ENCODE data around the gene PPP2R2C. TPM values are rescaled to one million over a fixed set of nuclear protein-coding genes. Genes with fewer than 3 reads are reported as not detected.

The PPP2R2C gene
- total RNA-seq, 4 donors from 2014 or later: 0.47 to 4.6 (median 1.0) TPM

DNA sequence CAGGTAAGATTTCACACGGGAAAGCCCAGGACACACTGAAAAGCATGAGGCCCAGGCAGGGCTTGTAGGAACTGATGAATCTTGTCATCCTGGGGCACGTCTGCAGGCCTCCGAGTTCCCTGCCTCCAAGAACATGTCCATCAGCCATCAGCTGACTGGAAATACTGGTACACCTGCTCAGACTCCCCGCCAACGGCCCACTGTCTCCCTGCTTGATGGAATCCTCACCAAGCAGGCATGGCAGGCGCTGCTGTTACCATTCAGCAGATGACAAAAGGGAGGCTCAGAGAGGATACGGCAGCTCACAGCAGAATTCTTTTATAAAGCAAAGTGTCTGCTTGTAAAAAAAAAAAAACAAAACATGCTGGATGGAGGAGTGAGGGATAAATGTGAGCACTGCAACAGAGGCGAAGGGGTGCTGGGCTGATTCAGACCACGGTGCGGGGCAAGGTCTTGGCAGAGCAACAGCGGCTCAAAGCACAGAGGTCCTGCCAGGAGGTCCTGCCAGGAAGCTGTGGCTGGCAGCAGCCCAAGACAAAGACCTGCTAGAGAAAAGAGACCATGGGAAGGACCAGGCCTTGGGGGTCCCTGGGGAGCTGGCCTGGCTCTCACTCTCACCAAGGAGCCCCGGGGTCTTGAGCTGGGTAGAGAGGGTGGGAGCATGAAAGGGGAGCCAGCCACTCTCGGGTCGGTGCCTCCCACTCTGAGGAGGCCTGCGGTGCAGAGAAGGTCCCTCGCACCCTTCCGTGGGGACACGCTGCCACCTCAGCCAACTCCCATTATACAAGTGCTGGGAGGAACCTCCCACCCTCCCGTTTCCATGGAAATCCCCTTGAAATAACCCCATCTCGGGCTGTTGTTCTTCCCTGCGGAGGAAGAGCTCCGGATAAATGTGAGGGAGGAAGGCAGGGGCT lies 25.6 kb downstream of the PPP2R2C start:
- 8 to 23% methylated on average over 9 to 10 of the region's 22 CpGs for WGBS, 2 donors (ENCODE audit: low coverage in 1 of 2)
- no peak for ATAC-seq

GRCh38 chr4:6446130-6446482 lies 26.3 kb downstream of the PPP2R2C start:
- TF ChIP-seq EP300 (IDR thresholded peaks at IDR 0.05) (no peak), CTCF (IDR thresholded peaks at IDR 0.05) (no peak), POLR2AphosphoS5 (IDR thresholded peaks at IDR 0.05) (no peak), POLR2A (IDR thresholded peaks at IDR 0.05) (no peak)
- 86% methylated on average over 13 of the region's 14 CpGs; no CpG with 5 or more reads in 1 of the 2 donors for WGBS, 2 donors (ENCODE audit: low coverage in 1 of 2)
- no peak overlapping the region for H3K27ac ChIP-seq
- H3K4me1 ChIP-seq: peaks cover 0 to 12% (median 0%) of the 10 kb centered on the region in 3 donors
- H3K27me3 ChIP-seq: peaks cover 94% of the 10 kb centered on the region
- ATAC-seq: no peak
- no peak overlapping the region for H3K4me3 ChIP-seq
- no peaks in the 10 kb centered on the region for H3K9me3 ChIP-seq
- H3K36me3 ChIP-seq: no peaks in the 10 kb centered on the region

More for the DNA sequence above, 25.6 kb downstream of the PPP2R2C start:
- TF ChIP-seq POLR2A (IDR thresholded peaks at IDR 0.05) (no peak), POLR2AphosphoS5 (IDR thresholded peaks at IDR 0.05) (no peak), CTCF (IDR thresholded peaks at IDR 0.05) (no peak), EP300 (IDR thresholded peaks at IDR 0.05) (no peak)
- H3K4me1 ChIP-seq: peaks cover 0 to 12% (median 0%) of the 10 kb centered on the region in 3 donors
- no peak overlapping the region for H3K27ac ChIP-seq
- H3K36me3 ChIP-seq: no peaks in the 10 kb centered on the region
- no peaks in the 10 kb centered on the region for H3K9me3 ChIP-seq
- H3K4me3 ChIP-seq: no peak overlapping the region
- H3K27me3 ChIP-seq: peaks cover 89% of the 10 kb centered on the region

- H3K27ac ChIP-seq: no peak overlapping the region
- ATAC-seq: no peak
- peaks cover 0 to 12% (median 0%) of the 10 kb centered on the region in 3 donors for H3K4me1 ChIP-seq
- no peaks in the 10 kb centered on the region for H3K9me3 ChIP-seq
- no peaks in the 10 kb centered on the region for H3K36me3 ChIP-seq
- TF ChIP-seq POLR2AphosphoS5 (IDR thresholded peaks at IDR 0.05) (no peak), CTCF (IDR thresholded peaks at IDR 0.05) (no peak), EP300 (IDR thresholded peaks at IDR 0.05) (no peak), POLR2A (IDR thresholded peaks at IDR 0.05) (no peak)
- 73 to 83% methylated on average over 2 to 3 of the region's 5 CpGs for WGBS, 2 donors (ENCODE audit: low coverage in 1 of 2)
- H3K27me3 ChIP-seq: peaks cover 94% of the 10 kb centered on the region
- no peak overlapping the region for H3K4me3 ChIP-seq
Observed at GRCh38 chr4:6445403-6446129, 26.8 kb downstream of the PPP2R2C start.

DNA sequence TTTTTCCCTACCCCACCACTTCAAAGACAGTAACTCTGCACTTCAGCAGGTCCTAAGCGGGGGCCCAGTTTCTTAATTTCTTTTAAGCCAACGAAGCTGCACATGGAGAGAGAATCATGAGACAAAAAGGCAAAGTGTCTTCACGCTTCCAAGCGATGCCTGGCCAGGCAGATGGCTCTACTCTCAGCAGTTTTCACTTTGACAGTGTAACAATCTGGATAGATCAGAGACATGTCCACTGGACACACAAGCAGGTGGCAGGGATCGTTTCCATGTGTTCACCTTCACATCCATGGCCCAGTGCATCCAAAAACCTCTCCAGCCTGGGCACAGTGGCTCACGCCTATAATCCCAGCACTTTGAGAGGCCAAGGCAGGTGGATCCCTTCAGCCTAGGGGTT lies 27.8 kb downstream of the PPP2R2C start:
- 68% methylated on average over 5 of the region's 6 CpGs; no CpG with 5 or more reads in 1 of the 2 donors for WGBS, 2 donors (ENCODE audit: low coverage in 1 of 2)

More for the DNA sequence above, 27.8 kb downstream of the PPP2R2C start:
- no peaks in the 10 kb centered on the region for H3K36me3 ChIP-seq
- no peak for ATAC-seq
- peaks cover 89% of the 10 kb centered on the region for H3K27me3 ChIP-seq
- H3K4me3 ChIP-seq: no peak overlapping the region
- TF ChIP-seq POLR2A (IDR thresholded peaks at IDR 0.05) (no peak), POLR2AphosphoS5 (IDR thresholded peaks at IDR 0.05) (no peak), EP300 (IDR thresholded peaks at IDR 0.05) (no peak)
- H3K4me1 ChIP-seq: peaks cover 0 to 12% (median 0%) of the 10 kb centered on the region in 3 donors
- no peak overlapping the region for H3K27ac ChIP-seq
- no peaks in the 10 kb centered on the region for H3K9me3 ChIP-seq
